CD4-positive, alpha-beta T cell (primary cell): Measurements from ENCODE around the gene PP2D1. TPM values are rescaled to one million over a fixed set of nuclear protein-coding genes. Genes with fewer than 3 reads are reported as not detected.

ENCODE experiments used
- ATAC-seq: fragments of 200-7000 bp; cut with Tn5 transposase; one replicate; pipeline ENCODE4 v1.10.0; 2022; ENCODE audit warnings: mild to moderate bottlenecking; ENCODE audit not compliant: poor library complexity
- CTCF ChIA-PET: fragments of 350-600 bp; sonication (Branson Sonifier 250); formaldehyde crosslinking; loops from one replicate; lab custom pipeline; 2021; ENCODE audit warnings: antibody characterized with exemption, inconsistent platforms; lab: Charles Lee
- POLR2A ChIA-PET: fragments of 350-600 bp; sonication (Branson Sonifier 250); formaldehyde crosslinking; loops from one replicate; lab custom pipeline; 2021; ENCODE audit warnings: antibody characterized with exemption, inconsistent platforms; lab: Charles Lee
- DNase-seq, 14 experiments: peaks; one replicate each; pipeline ENCODE4 v3.0.0-alpha.2; 2013 to 2020; ENCODE audit warnings: mixed read lengths in 2 of 14
- H3K27ac ChIP-seq, 2 donors: one replicate each; pipeline versions ENCODE4 v1.5.1 to v1.7.0; 2013; ENCODE audit warnings: low read length in 2 of 2, low read depth in 1 of 2, mild to moderate bottlenecking in 1 of 2
- H3K27me3 ChIP-seq, 2 experiments: 1 replicate in 1 of 2; 2 replicates in 1 of 2; pipeline versions ENCODE4 v1.6.1 to v1.7.0; 2013; ENCODE audit warnings: low read length in 2 of 2, control low read depth in 1 of 2, mild to moderate bottlenecking in 1 of 2, moderate library complexity in 1 of 2; ENCODE audit not compliant: insufficient read depth in 2 of 2, control insufficient read depth in 1 of 2
- H3K36me3 ChIP-seq: one replicate; pipeline ENCODE4 v1.6.1; 2013; ENCODE audit warnings: low read length, control low read depth; ENCODE audit not compliant: insufficient read depth
- H3K4me1 ChIP-seq: one replicate; pipeline ENCODE4 v1.6.1; 2013; ENCODE audit warnings: low read length, control low read depth; ENCODE audit not compliant: insufficient read depth
- H3K4me3 ChIP-seq: one replicate; pipeline ENCODE4 v1.5.1; 2013; ENCODE audit warnings: mild to moderate bottlenecking, low read length, moderate library complexity
- H3K9me3 ChIP-seq, 2 experiments: 1 replicate in 1 of 2; 2 replicates in 1 of 2; pipeline versions ENCODE4 v1.6.1 to v1.7.0; 2013; ENCODE audit warnings: low read length in 2 of 2, mild to moderate bottlenecking in 2 of 2, control low read depth in 1 of 2, moderate library complexity in 1 of 2; ENCODE audit not compliant: control insufficient read depth in 1 of 2, insufficient read depth in 1 of 2
- H3K27ac Mint-ChIP-seq: one replicate; pipeline ENCODE4 v1.8.0; 2020; ENCODE audit warnings: mixed read lengths
- H3K27me3 Mint-ChIP-seq: one replicate; pipeline ENCODE4 v1.8.0; 2021; ENCODE audit warnings: mixed read lengths
- H3K36me3 Mint-ChIP-seq: one replicate; pipeline ENCODE4 v1.8.0; 2021; ENCODE audit warnings: low read depth, mixed read lengths
- H3K4me1 Mint-ChIP-seq: one replicate; pipeline ENCODE4 v1.8.0; 2021; ENCODE audit warnings: low read depth, mixed read lengths
- H3K4me3 Mint-ChIP-seq: one replicate; pipeline ENCODE4 v1.8.0; 2020; ENCODE audit warnings: mild to moderate bottlenecking, mixed read lengths
- H3K9me3 Mint-ChIP-seq: one replicate; pipeline ENCODE4 v1.8.0; 2020; ENCODE audit warnings: mixed read lengths
- CTCF ChIP-seq: fragments of 200-600 bp; IDR thresholded peaks from one replicate; pipeline ENCODE4 v1.8.0; 2022; ENCODE audit warnings: antibody characterized with exemption, mild to moderate bottlenecking
- intact Hi-C, 2 experiments: fragments of 100-400 bp; cut with DNase I in 1 of 2; cut with micrococcal nuclease in 1 of 2; formaldehyde crosslinking; loops; one replicate each; pipeline versions ENCODE4 v1.15.1 to v1.9.0; 2023 to 2025; cut with DNase I, micrococcal nuclease
- total RNA-seq, 174 experiments: library from RNA in 2 of 174; stranded (reverse) in 2 of 174; gene quantifications; one replicate each; pipeline ENCODE4 v1.2.3 and lab custom pipeline; 2021 to 2026

Gene PP2D1
- total RNA-seq, 2 experiments from 2014 or later: not detected

DNA sequence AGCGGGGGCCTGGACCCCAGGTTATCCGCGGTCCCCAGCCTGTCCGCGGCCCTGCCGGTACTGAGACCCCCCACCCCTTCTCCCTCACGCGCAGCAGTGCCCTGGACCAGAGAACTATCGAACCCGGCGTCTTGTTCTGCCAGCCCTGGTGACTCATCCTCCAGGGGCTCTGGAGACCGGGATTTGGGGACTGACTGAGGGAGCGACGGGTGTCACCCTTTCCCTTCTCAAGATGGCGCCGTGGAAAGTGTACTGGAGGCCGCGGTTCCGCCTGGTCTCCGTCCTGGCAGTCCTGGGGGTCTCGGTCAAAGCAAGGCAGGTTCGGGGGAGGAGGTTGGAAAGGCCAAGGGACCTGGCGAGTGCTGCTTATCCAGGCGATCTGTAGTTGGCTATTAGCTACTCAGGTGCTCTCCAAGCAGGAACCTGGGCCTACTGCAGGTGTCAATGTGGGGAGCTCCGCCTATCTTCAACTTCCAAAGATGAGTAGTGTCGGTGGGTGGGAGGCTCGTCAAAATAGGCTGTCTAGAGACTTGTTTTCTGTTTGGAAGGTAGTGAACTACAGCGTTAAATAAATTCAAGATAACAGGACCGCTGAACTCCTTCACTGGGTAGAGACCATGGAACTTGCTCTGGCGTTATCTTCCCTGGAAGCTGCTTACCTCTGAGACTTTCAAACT, 64.4 kb downstream of the PP2D1 start:
- intact Hi-C loops: loop anchor here (1.0 to 10.0 kb wide), 6 partner anchors 92 to 803 kb away; partner anchors contain the start of genes SGO1 (in 2 of the 2), KAT2B (in 1 of the 2) and KCNH8 (in 1 of the 2)
- DNase-seq (peak; percentile 13 to 72 (median 42)), ATAC-seq (peak; percentile 47)
- H3K27me3 Mint-ChIP-seq: no peaks in the 10 kb centered on the region
- Histone ChIP-seq H3K4me1 (peaks cover 34% of the 10 kb centered on the region), H3K4me3 (peak overlapping the region; percentile 97), H3K27me3 (no peaks in the 10 kb centered on the region), H3K27ac (peak overlapping the region; percentile 94 to 98), H3K9me3 (no peaks in the 10 kb centered on the region), H3K36me3 (peaks cover 18% of the 10 kb centered on the region)
- H3K27ac Mint-ChIP-seq: peak overlapping the region; percentile 97
- peaks cover 67% of the 10 kb centered on the region for H3K4me1 Mint-ChIP-seq
- POLR2A ChIA-PET: interaction anchor here (0.7 to 3.5 kb wide), 8 partner anchors 10 to 239 kb away, joined by 3 to 48 read pairs (median 4); partner anchors contain the start of genes KAT2B and SGO1
- CTCF ChIA-PET: no interaction called here
- H3K4me3 Mint-ChIP-seq: peak overlapping the region; percentile 100
- H3K36me3 Mint-ChIP-seq: peaks cover 46% of the 10 kb centered on the region
- no peaks in the 10 kb centered on the region for H3K9me3 Mint-ChIP-seq
- no peak for TF ChIP-seq CTCF

DNA sequence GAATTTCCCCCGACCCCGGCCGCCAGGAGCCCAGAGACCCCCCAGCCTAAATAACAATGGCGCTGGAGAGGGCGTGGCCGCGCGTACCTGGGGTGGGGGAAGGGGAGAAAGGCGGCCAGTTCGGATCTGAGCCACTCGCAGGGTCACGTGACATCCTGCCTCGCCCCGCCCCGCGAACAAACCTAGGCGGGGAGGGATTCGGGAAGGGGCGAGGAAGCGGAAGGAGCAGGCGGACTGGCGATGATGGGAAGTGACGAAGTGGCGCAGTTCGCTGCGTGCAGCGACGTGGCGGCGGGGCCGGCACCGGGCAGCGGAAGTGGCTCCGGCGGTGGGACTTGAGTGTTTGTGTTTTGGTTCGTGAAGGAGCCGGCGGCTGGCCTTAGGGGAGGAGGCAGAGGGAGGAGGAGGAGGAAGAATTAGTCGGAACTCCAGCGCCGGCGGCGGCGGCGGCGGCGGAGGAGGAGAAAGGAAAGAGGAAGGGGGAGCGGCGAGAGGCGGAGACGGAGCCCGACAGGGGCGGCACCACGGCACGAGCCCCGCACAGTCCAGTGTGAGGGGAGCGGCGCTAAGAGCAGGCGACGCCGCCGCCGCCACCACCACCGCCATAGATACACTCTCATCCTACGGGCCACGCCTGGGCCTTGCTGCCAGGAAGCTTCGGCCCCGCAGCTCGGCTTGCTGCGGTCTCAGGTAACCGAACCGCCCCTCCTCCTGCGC, 65.1 kb downstream of the PP2D1 start, which contains the start of gene RAB5A:
RAB5A (plus strand) TSS at position 266 of the 717 bp plus-strand sequence. CDS start 3,802 bp downstream, outside the sequence.
- Mint-ChIP-seq H3K4me3 (peak within 1 kb of the TSS; percentile 100), H3K4me1 (peaks cover 60% of the 10 kb centered on the region), H3K9me3 (no peaks in the 10 kb centered on the region), H3K27me3 (no peaks in the 10 kb centered on the region), H3K27ac (peak within 1 kb of the TSS; percentile 97), H3K36me3 (peaks cover 39% of the 10 kb centered on the region)
- H3K4me1 ChIP-seq: peaks cover 34% of the 10 kb centered on the region
- no peaks in the 10 kb centered on the region for H3K27me3 ChIP-seq
- peaks cover 14% of the 10 kb centered on the region for H3K36me3 ChIP-seq
- peak; percentile 91 to 99 (median 96) for DNase-seq
- peak within 1 kb of the TSS; percentile 97 for H3K4me3 ChIP-seq
- H3K9me3 ChIP-seq: no peaks in the 10 kb centered on the region
- POLR2A ChIA-PET: interaction anchor here (0.5 to 3.5 kb wide), 7 partner anchors 11 to 239 kb away, joined by 3 to 48 read pairs (median 5); partner anchors contain the start of genes KAT2B and SGO1
- CTCF ChIA-PET: no interaction called here
- intact Hi-C loops: loop anchor here (1.0 to 10.0 kb wide), 5 partner anchors 94 to 802 kb away; partner anchors contain the start of genes SGO1 (in 2 of the 2), KAT2B (in 1 of the 2) and KCNH8 (in 1 of the 2)
- peak within 1 kb of the TSS; percentile 94 to 98 for H3K27ac ChIP-seq
- no peak for TF ChIP-seq CTCF
- peak; percentile 74 for ATAC-seq
